Suprapubic skin (tissue), 3 donors: Measurements from ENCODE around the gene ICE1.

Experiments
- CTCF ChIP-seq, 2 donors: fragments of 200-600 bp in 1 of 2; fragments of 450-650 bp in 1 of 2; sonication (generic) in 1 of 2; IDR thresholded peaks; one replicate each; pipeline ENCODE4 v1.5.1; 2016 to 2019; ENCODE audit warnings: antibody characterized with exemption in 2 of 2, mild to moderate bottlenecking in 1 of 2, moderate library complexity in 1 of 2
- POLR2AphosphoS5 ChIP-seq, 3 donors: sonication (generic); formaldehyde crosslinking; IDR thresholded peaks; one replicate each; pipeline ENCODE4 v1.6.1; 2017; ENCODE audit warnings: antibody characterized with exemption in 3 of 3

GRCh38 chr5:5464036-5464715 lies 41.7 kb downstream of the ICE1 start:
- no peak for TF ChIP-seq CTCF (IDR thresholded peaks at IDR 0.05)
- no peak for TF ChIP-seq POLR2AphosphoS5 (IDR thresholded peaks at IDR 0.05)
